Fibroblast of skin of back (primary cell): ENCODE data around the gene KLHL41.
"Not testable (repeated sequence)": the region's sequence is repeated elsewhere in the genome, so short reads cannot be mapped to it uniquely, and the experiment has no call there.

Source experiments
- DNase-seq: peaks from one replicate; pipeline ENCODE4 v3.0.0-alpha.2; 2013

KLHL41 gene

DNA sequence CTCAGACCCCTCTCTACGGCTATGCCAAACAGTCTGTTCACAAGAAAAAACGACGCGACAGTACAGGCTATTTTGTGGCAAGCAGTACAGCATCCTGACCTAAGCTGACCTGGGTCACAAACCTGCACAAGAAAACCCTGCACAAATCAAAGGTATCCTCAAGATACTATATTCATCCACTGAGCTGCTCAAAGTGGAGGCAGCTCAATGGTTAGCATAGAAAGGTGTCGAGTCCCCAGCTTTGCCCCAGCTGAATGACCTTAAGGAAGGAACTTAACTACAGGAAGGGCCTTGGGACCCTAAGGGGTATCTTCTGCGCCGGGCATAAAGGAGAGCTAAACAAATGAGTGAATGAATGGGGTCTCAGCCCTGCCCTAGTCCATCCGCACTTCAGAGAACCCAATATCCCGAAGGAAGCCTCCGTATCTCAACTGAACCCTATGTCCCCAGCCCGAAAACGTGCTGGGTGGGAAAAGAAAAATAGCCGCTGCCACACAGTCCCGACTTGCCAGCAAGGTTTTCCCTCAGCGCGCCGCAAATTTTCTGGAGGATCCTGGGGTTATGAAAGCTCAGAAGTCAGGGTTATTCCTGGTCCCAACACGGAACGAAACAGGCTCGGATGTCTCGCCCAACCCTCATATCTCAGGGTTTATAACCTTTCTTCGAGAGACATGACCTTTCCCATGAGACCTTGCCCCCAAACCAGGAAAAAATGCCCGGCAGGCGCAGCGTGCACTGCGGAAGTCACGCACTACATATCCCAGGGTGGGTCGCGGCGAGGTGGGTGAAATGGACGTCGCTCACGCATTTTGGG is 63.9 kb downstream of the KLHL41 start, which contains the start of gene FASTKD1:
Gene FASTKD1 (minus strand): TSS at position 706 of the 814 bp plus-strand sequence. CDS start 1,836 bp downstream, outside the sequence.
- peak; percentile 90 for DNase-seq

DNA sequence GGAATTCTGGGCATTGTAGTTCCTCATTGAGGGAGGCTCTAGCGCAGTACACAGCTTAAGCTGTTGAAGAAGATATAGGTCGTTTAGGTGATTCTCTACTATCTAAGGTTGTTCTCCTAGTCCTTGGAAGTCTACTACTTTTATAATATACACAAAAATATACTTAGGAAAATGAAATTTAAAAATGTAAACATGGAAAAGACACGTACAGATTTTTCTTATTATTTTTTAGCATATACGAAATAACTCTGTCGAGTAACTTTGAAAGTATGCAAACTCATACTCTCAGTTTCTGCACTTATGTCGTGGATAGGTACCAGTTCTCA is 64.4 kb downstream of the KLHL41 start:
- no peak for DNase-seq

DNA sequence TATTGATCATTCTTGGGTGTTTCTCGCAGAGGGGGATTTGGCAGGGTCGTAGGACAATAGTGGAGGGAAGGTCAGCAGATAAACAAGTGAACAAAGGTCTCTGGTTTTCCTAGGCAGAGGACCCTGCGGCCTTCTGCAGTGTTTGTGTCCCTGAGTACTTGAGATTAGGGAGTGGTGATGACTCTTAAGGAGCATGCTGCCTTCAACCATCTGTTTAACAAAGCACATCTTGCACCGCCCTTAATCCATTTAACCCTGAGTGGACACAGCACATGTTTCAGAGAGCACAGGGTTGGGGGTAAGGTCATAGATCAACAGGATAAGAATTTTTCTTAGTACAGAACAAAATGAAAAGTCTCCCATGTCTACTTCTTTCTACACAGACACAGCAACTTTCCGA is 65.0 kb downstream of the KLHL41 start:
- not testable (repeated sequence) for DNase-seq

DNA sequence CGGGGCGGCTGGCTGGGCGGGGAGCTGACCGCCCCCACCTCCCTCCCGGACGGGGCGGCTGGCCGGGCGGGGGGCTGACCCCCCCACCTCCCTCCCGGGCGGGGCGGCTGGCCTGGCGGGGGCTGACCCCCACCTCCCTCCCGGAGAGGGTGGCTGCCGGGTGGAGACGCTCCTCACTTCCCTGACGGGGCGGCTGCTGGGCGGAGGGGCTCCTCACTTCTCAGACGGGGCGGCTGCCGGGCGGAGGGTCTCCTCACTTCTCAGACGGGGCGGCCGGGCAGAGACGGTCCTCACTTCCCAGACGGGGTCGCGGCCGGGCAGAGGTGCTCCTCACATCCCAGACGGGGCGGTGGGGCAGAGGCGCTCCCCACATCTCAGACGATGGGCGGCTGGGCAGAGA is 65.8 kb downstream of the KLHL41 start:
- not testable (repeated sequence) for DNase-seq
